ENCODE results near the gene FRY. TPM values are rescaled to one million over a fixed set of nuclear protein-coding genes. Genes with fewer than 3 reads are reported as not detected.

Gene FRY
- total and polyA plus RNA-seq, 2 of the 13 experiments (the other 11 are each of a cell fraction or from before 2014, with no cell fraction given), result 8.2 to 13.1 TPM

DNA sequence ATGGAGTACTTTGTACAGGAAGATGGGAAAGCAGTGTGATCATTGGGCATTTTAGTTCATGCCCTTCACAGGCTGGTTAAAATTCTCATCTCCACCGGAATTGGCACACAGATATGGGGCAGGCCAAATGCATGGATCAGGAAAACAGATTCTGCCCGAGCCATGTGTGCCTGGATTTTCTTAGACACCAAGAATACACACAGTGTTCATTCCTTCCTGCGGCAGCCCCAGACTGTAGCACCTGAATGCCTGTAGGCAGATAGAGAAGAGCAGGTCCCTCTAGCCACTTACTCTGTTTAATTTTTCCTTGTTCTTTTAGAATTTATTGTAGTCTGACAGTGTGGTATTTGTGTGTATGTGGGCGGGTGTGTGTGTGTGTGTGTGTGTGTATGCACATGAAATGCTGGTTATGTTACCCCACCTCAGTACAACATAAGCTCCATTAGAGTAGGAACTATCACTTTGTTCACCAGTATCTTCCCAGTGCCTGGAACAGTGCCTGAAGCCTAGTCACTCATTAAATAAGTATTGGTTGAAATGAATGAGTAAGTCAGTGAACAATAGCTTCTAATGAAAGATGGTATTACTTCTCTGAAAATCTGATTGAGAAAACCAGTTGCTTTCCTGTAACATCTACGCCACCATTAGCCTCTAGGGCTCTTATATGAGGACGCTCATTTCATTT lies 41.7 kb downstream of the FRY start (continued):
- TF ChIP-seq ZBTB40 (IDR thresholded peaks at IDR 0.05) (no peak), ZBTB40 (CRISPR knock-in tag; IDR thresholded peaks at IDR 0.05) (no peak)

Data from HepG2 (cell line).